ENCODE results near the gene FAM177B.

DNA sequence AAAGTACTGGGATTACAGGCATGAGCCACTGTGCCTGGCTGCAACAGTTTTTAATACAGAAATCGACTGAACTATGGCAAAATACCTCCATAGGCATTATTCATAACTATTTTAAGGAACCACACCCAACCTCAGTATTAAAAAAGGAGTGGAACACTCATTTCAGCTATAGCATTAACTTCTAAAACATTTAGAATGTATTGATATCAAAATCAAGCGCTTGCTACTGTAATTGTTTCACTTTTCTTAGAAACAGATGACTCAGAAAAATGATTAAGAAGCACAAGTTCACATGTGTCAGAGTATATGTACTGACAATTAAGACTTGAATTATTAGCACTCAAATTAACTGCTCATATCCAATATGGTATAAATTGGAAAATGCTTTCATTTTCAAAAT is 39.8 kb upstream of the FAM177B start:
- TF ChIP-seq, protein P1, sequence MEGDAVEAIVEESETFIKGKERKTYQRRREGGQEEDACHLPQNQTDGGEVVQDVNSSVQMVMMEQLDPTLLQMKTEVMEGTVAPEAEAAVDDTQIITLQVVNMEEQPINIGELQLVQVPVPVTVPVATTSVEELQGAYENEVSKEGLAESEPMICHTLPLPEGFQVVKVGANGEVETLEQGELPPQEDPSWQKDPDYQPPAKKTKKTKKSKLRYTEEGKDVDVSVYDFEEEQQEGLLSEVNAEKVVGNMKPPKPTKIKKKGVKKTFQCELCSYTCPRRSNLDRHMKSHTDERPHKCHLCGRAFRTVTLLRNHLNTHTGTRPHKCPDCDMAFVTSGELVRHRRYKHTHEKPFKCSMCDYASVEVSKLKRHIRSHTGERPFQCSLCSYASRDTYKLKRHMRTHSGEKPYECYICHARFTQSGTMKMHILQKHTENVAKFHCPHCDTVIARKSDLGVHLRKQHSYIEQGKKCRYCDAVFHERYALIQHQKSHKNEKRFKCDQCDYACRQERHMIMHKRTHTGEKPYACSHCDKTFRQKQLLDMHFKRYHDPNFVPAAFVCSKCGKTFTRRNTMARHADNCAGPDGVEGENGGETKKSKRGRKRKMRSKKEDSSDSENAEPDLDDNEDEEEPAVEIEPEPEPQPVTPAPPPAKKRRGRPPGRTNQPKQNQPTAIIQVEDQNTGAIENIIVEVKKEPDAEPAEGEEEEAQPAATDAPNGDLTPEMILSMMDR (conservative IDR thresholded peaks at IDR 0.05 in 1 of 2, IDR thresholded peaks at IDR 0.05 in 1 of 2; ENCODE audit: low read depth in 1 of 2, low read length in 2 of 2): no peak
- no peak for TF ChIP-seq EZH2 (IDR thresholded peaks at IDR 0.05; ENCODE audit: low read length, missing control alignments)

All from fibroblast of lung (primary cell).